GM12891 (cell line): ENCODE data around the gene UNC50.

Source experiments
- PAX5 ChIP-seq: IDR thresholded peaks from 2 replicates; pipeline ENCODE4 v1.6.1; 2011; ENCODE audit warnings: low read length, moderate library complexity, mild to moderate bottlenecking; ENCODE audit not compliant: insufficient read depth, severe bottlenecking
- POLR2A ChIP-seq: IDR thresholded peaks from 2 replicates; pipeline ENCODE4 v1.6.1; 2011; ENCODE audit warnings: low read depth, low read length, control low read depth
- POLR2AphosphoS5 ChIP-seq: IDR thresholded peaks from 2 replicates; pipeline ENCODE4 v1.6.1; 2011; ENCODE audit warnings: low read depth, low read length, control low read depth
- POU2F2 ChIP-seq: IDR thresholded peaks from 2 replicates; pipeline ENCODE4 v1.6.1; 2011; ENCODE audit warnings: low read depth, mild to moderate bottlenecking, control low read depth, low read length, moderate library complexity
- SPI1 ChIP-seq: IDR thresholded peaks from 2 replicates; pipeline ENCODE4 v1.6.1; 2011; ENCODE audit warnings: low read depth, low read length, control low read depth
- TAF1 ChIP-seq: IDR thresholded peaks from 2 replicates; pipeline ENCODE4 v1.6.1; 2011; ENCODE audit warnings: low read depth, low read length, control low read depth

DNA sequence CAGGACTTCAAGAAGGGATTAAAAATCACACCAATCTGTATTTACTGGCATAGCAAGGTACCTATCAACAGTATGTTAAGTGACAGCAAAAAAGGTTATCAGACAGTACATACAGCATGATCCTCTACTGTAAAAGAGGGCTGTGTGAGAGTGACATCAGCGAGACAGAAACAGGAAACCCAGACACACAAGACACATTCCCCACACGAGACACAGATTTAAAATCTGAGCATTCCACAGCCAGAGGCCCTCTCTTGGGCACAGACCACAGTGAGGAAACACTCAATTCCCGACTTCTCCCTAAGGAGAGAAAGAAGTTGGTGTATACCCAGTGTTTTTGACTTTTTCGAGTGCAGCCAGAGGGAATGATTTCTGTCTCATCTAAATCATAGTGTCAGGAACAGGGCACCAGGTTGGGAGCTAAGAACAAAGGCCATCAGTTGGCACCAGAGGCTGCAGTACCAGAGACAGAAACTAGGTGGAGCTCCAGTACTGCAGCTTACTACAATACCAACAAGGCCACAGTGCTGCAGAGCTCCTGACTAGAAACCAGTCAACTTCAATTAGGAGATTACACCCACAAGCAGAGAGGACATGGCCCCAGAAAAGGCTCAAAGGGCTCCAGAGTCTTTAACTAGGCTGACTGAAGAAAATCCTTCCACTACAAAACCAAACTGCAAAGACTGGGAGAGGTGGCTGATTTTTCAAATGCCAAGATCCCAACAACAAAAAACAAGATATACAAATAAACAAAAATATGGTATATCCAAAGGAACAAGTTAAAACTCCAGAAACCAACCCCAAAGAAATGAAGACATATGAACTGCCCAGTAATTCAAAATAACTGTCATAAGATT is 41.0 kb downstream of the UNC50 start:
- TF ChIP-seq SPI1, result no peak
- no peak for TF ChIP-seq TAF1
- TF ChIP-seq POLR2A, result no peak
- no peak for TF ChIP-seq POLR2AphosphoS5
- TF ChIP-seq POU2F2, result no peak
- TF ChIP-seq PAX5, result no peak
